ENCODE data around the gene SPAG9. TPM values are rescaled to one million over a fixed set of nuclear protein-coding genes. Genes with fewer than 3 reads are reported as not detected.

SPAG9 gene
- total RNA-seq, 1 experiment from 2014 or later, result 78.5 TPM

DNA sequence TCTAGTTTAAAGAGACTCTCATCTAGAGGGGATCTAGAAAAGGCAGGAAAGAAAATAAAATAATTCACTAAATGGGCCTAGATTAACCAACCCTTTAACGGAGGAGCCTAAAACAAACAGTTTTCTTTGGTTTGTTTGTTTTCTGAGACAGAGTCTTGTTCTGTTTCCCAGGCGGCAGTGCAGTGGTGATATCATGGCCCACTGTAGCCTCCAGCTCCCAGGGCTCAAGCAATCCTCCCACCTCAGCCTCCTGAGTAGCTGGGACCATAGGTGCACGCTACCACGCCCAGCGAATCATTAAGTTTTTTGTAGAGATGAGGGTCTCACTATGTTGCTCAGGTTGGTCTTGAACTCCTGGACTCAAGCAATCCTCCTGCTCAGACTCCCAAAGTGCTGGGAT, 132.2 kb downstream of the SPAG9 start:
- Mint-ChIP-seq H3K4me3 (ENCODE audit: unreplicated experiment) (no peak overlapping the region), H3K27me3 (ENCODE audit: insufficient read depth, unreplicated experiment) (no peaks in the 10 kb centered on the region), H3K9me3 (ENCODE audit: unreplicated experiment) (no peaks in the 10 kb centered on the region), H3K27ac (ENCODE audit: low read depth, unreplicated experiment) (no peak overlapping the region), H3K36me3 (ENCODE audit: insufficient read depth, unreplicated experiment) (peaks cover 84% of the 10 kb centered on the region), H3K4me1 (ENCODE audit: insufficient read depth, unreplicated experiment) (peaks cover 7% of the 10 kb centered on the region)
- TF ChIP-seq, protein P1, sequence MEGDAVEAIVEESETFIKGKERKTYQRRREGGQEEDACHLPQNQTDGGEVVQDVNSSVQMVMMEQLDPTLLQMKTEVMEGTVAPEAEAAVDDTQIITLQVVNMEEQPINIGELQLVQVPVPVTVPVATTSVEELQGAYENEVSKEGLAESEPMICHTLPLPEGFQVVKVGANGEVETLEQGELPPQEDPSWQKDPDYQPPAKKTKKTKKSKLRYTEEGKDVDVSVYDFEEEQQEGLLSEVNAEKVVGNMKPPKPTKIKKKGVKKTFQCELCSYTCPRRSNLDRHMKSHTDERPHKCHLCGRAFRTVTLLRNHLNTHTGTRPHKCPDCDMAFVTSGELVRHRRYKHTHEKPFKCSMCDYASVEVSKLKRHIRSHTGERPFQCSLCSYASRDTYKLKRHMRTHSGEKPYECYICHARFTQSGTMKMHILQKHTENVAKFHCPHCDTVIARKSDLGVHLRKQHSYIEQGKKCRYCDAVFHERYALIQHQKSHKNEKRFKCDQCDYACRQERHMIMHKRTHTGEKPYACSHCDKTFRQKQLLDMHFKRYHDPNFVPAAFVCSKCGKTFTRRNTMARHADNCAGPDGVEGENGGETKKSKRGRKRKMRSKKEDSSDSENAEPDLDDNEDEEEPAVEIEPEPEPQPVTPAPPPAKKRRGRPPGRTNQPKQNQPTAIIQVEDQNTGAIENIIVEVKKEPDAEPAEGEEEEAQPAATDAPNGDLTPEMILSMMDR (IDR thresholded peaks at IDR 0.05; ENCODE audit: unreplicated experiment), result no peak
- BruUV-seq (replicated peaks), result no TSS peak
- CTCF ChIA-PET, result interaction anchor here (1.6 kb wide), 1 partner anchor 14 kb away, joined by 3 read pairs; no protein-coding TSS in a partner anchor
- intact Hi-C loops (cut with micrococcal nuclease), result no loop called here
- POLR2A ChIA-PET, result interaction anchor here (1.1 kb wide), 1 partner anchor 26 kb away, joined by 3 read pairs; no protein-coding TSS in a partner anchor
- DNase-seq (ENCODE audit: unreplicated experiment), result no peak

DNA sequence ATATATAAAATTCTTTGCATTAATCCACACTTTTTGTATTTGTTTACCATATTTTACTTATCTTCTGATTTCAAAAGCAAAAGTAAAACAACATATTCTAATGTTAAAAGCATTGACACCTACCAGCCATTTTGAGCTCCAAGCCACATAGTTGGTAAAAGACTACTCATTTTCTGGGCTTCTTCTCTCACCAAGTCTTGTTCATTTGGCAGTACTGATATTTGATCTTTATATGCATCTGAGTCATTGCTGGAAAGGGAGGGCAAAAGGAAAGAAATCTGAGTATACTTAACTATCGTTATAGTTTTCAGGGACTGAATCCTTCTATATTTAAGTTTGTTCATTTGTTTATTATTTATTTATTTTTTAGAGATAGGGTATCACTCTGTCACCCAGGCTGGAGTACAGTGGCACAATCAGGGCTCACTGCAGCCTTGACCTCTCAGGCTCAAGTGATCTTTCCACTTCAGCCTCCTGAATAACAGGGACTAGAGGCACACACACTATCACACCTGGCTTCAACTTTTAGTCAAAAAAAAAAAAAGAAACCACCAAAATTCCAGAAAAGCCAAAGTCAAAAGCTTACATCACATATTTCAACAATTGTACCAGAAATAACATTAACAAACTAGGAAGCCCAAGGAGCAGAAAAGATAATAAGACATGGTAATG, 133.5 kb downstream of the SPAG9 start:
- H3K36me3 Mint-ChIP-seq (ENCODE audit: insufficient read depth, unreplicated experiment), result peaks cover 78% of the 10 kb centered on the region
- TF ChIP-seq, protein P1 (IDR thresholded peaks at IDR 0.05; ENCODE audit: unreplicated experiment), result no peak
- CTCF ChIA-PET, result interaction anchor here (1.6 kb wide), 1 partner anchor 15 kb away, joined by 3 read pairs; no protein-coding TSS in a partner anchor
- no peak overlapping the region for H3K4me3 Mint-ChIP-seq (ENCODE audit: unreplicated experiment)
- peak; percentile 18 for DNase-seq (ENCODE audit: unreplicated experiment)
- no peaks in the 10 kb centered on the region for H3K9me3 Mint-ChIP-seq (ENCODE audit: unreplicated experiment)
- intact Hi-C loops (cut with micrococcal nuclease), result no loop called here
- no peaks in the 10 kb centered on the region for H3K27me3 Mint-ChIP-seq (ENCODE audit: insufficient read depth, unreplicated experiment)
- peaks cover 7% of the 10 kb centered on the region for H3K4me1 Mint-ChIP-seq (ENCODE audit: insufficient read depth, unreplicated experiment)
- POLR2A ChIA-PET, result interaction anchor here (0.7 kb wide), 1 partner anchor 18 kb away, joined by 5 read pairs; no protein-coding TSS in a partner anchor
- no peak overlapping the region for H3K27ac Mint-ChIP-seq (ENCODE audit: low read depth, unreplicated experiment)
- BruUV-seq (replicated peaks), result no TSS peak

DNA sequence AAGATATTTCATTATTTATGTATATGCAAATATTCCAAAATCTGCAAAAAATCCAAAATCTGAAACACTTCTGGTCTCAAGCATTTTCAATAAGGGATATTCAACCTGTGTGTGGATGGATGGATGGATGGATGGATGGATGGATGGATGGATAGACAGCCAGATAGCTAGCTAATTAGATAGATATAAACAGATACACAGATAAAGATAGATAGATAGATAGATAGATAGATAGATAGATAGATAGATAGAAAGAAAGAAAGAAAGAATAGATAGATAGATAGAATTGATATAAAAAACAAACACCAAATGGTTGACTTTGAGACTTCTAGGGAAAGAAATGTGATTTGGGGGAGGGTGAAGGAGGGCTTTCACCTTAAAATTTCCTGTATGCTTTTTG, 139.4 kb downstream of the SPAG9 start:
- H3K9me3 Mint-ChIP-seq (ENCODE audit: unreplicated experiment), result no peaks in the 10 kb centered on the region
- H3K4me1 Mint-ChIP-seq (ENCODE audit: insufficient read depth, unreplicated experiment), result peaks cover 5% of the 10 kb centered on the region
- BruUV-seq (replicated peaks), result no TSS peak
- H3K27ac Mint-ChIP-seq (ENCODE audit: low read depth, unreplicated experiment), result no peak overlapping the region
- no peak for DNase-seq (ENCODE audit: unreplicated experiment)
- CTCF ChIA-PET, result interaction anchor here (1.2 kb wide), 1 partner anchor 128 kb away, joined by 3 read pairs; no protein-coding TSS in a partner anchor
- H3K27me3 Mint-ChIP-seq (ENCODE audit: insufficient read depth, unreplicated experiment), result no peaks in the 10 kb centered on the region
- peaks cover 65% of the 10 kb centered on the region for H3K36me3 Mint-ChIP-seq (ENCODE audit: insufficient read depth, unreplicated experiment)
- TF ChIP-seq, protein P1 (IDR thresholded peaks at IDR 0.05; ENCODE audit: unreplicated experiment), result no peak
- POLR2A ChIA-PET, result interaction anchor here (0.8 kb wide), 1 partner anchor 19 kb away, joined by 5 read pairs; no protein-coding TSS in a partner anchor
- intact Hi-C loops (cut with micrococcal nuclease), result no loop called here
- no peak overlapping the region for H3K4me3 Mint-ChIP-seq (ENCODE audit: unreplicated experiment)

DNA sequence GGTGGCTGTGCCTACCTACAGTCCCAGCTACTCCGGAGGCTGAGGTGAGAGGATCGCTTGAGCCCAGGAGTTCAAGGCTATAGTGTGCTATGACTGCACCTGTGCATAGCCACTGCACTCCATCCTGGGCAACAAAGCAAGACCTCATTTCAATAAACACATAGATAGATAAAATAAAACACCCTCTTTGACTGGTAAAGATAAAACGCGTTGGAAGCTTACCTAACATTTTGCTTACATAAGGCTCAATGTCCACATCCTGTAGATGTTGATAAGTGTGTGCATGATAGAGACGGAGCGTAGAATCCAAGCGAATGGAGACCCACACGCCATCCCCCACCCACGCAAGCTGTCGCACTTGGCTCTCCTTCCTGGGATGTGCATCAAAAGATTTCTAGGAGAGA, 141.1 kb downstream of the SPAG9 start:
- TF ChIP-seq, protein P1 (IDR thresholded peaks at IDR 0.05; ENCODE audit: unreplicated experiment), result no peak
- no peak overlapping the region for H3K4me3 Mint-ChIP-seq (ENCODE audit: unreplicated experiment)
- intact Hi-C loops (cut with micrococcal nuclease), result no loop called here
- H3K36me3 Mint-ChIP-seq (ENCODE audit: insufficient read depth, unreplicated experiment), result peaks cover 68% of the 10 kb centered on the region
- no peak overlapping the region for H3K27ac Mint-ChIP-seq (ENCODE audit: low read depth, unreplicated experiment)
- no peak for DNase-seq (ENCODE audit: unreplicated experiment)
- CTCF ChIA-PET, result no interaction called here
- no peaks in the 10 kb centered on the region for H3K27me3 Mint-ChIP-seq (ENCODE audit: insufficient read depth, unreplicated experiment)
- H3K9me3 Mint-ChIP-seq (ENCODE audit: unreplicated experiment), result no peaks in the 10 kb centered on the region
- no TSS peak for BruUV-seq (replicated peaks)
- peaks cover 5% of the 10 kb centered on the region for H3K4me1 Mint-ChIP-seq (ENCODE audit: insufficient read depth, unreplicated experiment)
- POLR2A ChIA-PET, result interaction anchor here (0.6 kb wide), 1 partner anchor 22 kb away, joined by 4 read pairs; no protein-coding TSS in a partner anchor
